Activated T-cell treated with anti-CD3 and anti-CD28 coated beads for 1 hour (primary cell): Measurements from ENCODE around the gene IFNGR2.
"Not testable (repeated sequence)": the region's sequence is repeated elsewhere in the genome, so short reads cannot be mapped to it uniquely, and the experiment has no call there.

Experiments used
- DNase-seq: peaks from one replicate; pipeline ENCODE4 v3.0.0-alpha.2; 2020; ENCODE audit warnings: low read depth

Gene IFNGR2

GRCh38 chr21:33437140-33437539 lies 33.9 kb downstream of the IFNGR2 start:
- DNase-seq = no peak

GRCh38 chr21:33441489-33442477 lies 38.6 kb downstream of the IFNGR2 start:
- no peak for DNase-seq

DNA sequence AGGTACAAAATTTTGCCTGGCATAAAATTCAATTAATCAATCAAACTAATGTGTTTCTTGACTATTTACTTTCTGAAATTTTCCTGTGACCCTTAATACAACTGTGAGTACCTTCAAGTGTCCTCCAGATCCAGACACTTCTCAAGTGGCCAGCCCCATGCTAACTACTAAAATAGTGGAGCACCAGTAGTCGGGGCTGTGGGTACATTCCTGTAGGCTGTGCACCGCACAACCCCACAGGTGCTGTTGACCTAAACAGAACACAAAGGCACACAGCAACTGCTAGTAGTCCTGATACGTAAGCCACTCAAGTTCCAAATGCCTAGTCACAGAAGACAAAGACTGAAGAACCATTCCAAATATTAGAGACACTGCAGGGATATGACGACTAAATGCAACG lies 40.0 kb downstream of the IFNGR2 start:
- no peak for DNase-seq

DNA sequence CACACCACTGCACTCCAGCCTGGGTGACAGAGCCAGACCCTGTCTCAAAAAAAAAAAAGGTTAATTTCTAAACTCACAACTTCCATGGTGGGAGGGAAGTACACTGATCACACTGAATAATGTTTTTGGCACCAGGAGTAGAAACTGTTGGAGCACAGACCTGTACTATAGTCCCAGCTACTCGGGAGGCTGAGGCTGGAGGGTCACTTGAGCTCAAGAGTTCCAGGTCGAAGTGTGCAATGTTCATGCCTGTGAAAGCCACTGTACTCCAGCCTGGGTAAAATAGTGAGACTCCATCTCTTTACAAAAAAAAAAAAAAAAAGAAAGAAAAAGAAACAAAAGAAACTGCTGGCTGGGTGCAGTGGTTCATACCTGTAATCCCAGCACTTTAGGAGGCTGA lies 41.3 kb downstream of the IFNGR2 start:
- DNase-seq = no peak

DNA sequence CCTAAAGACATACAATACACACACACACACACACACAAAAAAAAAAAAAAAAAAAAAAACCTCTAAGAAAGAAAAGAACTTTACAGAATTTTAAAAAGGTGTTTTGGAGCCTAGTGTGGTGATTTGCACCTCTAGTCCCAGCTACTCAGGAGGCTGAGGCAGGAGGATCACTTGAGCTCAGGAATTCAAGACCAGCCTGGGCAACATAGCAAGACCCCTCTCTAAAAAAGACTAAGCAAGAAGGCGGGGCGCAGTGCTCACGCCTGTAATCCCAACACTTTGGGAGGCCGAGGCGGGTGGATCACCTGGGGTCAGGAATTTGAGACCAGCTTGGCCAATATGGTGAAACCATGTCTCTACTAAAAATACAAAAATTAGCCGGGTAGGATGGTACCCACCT lies 43.4 kb downstream of the IFNGR2 start:
- not testable (repeated sequence) for DNase-seq

DNA sequence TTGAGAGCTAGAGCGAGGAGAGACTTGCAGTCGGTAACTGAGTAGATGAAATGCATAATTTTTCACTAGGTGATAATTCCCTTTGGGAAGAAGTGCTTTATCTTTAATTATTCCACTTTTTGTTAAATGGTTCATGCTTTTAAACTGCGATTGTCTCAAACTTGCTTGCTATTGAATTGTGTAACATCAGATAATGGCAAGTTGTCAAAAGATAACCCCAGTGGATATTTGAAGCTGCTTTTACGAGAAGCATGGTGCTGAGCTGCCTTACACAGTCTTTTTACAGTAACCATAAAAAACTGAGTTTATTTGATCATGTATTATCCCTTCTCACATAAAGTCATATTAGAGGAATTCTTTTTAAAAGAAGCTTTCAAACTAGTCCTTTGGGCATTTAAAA lies 46.4 kb downstream of the IFNGR2 start:
- DNase-seq = no peak

GRCh38 chr21:33451634-33452071 lies 48.4 kb downstream of the IFNGR2 start:
- no peak for DNase-seq

GRCh38 chr21:33452362-33452761 lies 49.1 kb downstream of the IFNGR2 start:
- DNase-seq = no peak

- DNase-seq = no peak
Measured at GRCh38 chr21:33455686-33456446, 52.7 kb downstream of the IFNGR2 start.

GRCh38 chr21:33458861-33459260 lies 55.6 kb downstream of the IFNGR2 start:
- no peak for DNase-seq

- no peak for DNase-seq
Measured at GRCh38 chr21:33461538-33462250, 58.5 kb downstream of the IFNGR2 start.

DNA sequence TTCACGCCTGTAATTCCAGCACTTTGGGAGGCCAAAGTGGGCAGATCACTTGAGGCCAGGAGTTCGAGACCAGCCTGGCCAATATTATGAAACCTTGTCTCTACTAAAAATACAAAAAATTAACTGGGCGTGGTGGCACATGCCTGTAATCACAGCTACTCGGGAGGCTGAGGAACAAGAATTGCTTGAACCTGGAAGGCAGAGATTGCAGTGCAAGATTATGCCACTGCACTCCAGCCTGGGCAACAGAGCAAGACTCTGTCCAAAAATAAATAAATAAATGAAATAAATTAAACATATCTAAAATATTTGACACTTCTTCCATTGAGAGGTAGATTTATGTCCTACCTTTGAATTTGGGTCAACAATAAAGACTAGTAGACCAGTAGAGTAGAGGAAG lies 66.0 kb downstream of the IFNGR2 start:
- not testable (repeated sequence) for DNase-seq

DNA sequence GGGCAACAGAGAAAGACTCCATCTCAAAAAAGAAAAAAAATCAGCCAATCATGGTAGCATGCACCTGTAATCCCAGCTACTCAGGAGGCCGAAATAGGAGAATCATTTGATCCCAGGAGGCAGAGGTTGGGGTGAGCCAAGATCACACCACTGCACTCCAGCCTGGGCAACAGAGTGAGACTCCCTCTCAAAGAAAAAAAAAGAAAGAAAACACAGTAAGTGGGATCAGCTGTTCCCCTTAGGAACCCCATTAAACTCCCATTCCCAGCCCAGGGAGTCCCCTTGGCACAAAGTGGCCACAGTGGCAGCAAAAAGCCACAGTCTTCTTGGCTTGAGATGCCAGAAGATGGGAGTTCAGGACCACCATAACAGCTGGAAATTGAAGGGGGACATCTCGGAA lies 67.5 kb downstream of the IFNGR2 start:
- no peak for DNase-seq

- DNase-seq = no peak
Measured at GRCh38 chr21:33473344-33473743, 70.1 kb downstream of the IFNGR2 start.

GRCh38 chr21:33477066-33477465 lies 73.9 kb downstream of the IFNGR2 start:
- no peak for DNase-seq

GRCh38 chr21:33478182-33478581 lies 75.0 kb downstream of the IFNGR2 start:
- DNase-seq = no peak

- DNase-seq = peak; percentile 25
Measured at GRCh38 chr21:33478935-33479678, 75.9 kb downstream of the IFNGR2 start.

- DNase-seq = peak; percentile 91
Measured at GRCh38 chr21:33479679-33480480, 76.7 kb downstream of the IFNGR2 start, which contains the start of gene TMEM50B. Gene TMEM50B (minus strand): TSS chr21:33479974. CDS start chr21:33468885, 11,089 bp downstream.

GRCh38 chr21:33480481-33481103 lies 77.4 kb downstream of the IFNGR2 start:
- no peak for DNase-seq

DNA sequence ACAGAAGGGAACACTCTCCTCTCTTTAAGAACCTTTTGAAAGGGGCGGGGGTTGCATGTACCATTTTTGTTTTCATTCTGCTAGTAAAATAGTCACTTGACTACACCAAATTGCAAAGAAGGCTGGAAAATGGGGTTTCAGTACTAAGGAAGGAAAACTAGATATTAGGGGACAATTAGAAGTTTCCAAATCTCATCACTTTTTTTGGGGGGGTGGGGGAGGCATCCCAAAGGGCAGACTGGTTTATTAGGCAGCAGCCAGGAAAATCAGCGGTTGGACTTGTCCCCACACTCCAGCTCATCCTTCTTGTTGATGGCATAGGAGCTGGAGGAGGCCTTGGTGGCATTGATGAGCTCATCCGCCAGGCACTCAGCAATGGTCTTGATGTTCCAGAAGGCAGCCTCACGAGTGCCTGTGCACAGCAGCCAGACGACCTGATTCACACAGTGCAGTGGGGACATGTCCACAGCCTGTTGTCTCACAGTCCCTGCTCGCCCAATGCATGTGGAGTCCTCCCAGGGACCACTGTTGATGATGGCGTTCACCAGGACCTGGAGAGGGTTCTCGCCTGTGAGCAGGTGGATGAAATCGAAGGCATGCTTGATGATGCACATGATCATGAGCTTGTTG lies 78.2 kb downstream of the IFNGR2 start:
- no peak for DNase-seq
